GM19463 (cell line): Measurements from ENCODE around the gene ZBTB2.

Source experiments
- ATAC-seq: cut with Tn5 transposase; IDR thresholded peaks from one replicate; pipeline ENCODE4 v1.9.1; 2021; ENCODE audit warnings: mild to moderate bottlenecking, moderate library complexity; ENCODE audit not compliant: unreplicated experiment

Gene ZBTB2, protein sequence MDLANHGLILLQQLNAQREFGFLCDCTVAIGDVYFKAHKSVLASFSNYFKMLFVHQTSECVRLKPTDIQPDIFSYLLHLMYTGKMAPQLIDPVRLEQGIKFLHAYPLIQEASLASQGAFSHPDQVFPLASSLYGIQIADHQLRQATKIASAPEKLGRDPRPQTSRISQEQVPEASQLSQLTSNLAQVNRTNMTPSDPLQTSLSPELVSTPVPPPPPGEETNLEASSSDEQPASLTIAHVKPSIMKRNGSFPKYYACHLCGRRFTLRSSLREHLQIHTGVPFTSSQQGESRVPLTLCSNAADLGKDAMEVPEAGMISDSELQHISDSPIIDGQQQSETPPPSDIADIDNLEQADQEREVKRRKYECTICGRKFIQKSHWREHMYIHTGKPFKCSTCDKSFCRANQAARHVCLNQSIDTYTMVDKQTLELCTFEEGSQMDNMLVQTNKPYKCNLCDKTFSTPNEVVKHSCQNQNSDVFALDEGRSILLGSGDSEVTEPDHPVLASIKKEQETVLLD

DNA sequence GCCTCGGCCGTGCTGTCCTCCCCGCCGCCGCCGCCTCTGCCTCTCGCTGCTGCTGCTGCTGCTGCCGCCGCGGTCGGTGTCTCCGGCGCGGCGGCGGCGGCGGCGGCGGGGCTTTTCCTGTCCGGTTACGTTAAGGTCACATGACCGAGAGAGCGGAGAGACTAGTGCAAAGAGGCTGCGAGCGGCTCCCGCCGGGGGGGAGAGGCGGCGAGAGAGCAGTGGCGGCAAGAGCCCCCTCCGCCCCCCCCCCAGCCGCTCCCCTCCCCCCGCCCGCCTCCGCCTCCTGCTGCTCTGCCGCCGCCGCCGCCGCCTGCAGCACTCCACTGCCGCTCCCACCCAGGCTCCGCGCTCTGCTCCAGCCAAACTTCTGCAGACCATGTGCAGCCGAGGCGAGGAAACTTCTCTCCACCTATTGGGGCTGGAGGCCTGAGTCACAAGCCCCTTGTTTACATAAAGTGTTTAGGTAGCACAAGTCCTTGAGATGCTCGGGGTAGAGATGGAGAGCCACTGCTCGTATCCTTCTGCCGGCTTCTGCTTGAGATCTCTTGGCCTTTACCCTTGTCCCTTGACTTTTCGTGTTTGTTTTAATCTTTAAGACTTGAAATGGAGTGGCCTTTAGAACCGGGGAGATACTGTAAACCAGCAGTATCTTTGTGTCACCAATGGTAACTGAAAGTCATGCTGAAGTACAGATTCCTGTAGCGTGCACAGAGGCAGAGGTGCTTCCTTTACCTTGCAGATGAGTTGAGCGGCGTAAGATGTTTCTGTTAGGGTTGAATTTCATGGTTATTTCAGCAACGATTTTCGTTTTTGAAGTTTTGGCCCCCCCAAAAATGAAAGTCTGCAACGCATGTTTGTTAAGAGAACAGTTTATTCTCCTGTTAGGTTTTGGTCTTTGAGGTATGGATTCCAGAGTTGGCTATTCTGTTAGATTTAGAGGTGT, at the start of gene ZBTB2:
Gene ZBTB2, minus strand, starts transcription at position 89 of the 943 bp plus-strand sequence. CDS start 17,922 bp downstream, outside the sequence.
- ATAC-seq, result peak; percentile 8

DNA sequence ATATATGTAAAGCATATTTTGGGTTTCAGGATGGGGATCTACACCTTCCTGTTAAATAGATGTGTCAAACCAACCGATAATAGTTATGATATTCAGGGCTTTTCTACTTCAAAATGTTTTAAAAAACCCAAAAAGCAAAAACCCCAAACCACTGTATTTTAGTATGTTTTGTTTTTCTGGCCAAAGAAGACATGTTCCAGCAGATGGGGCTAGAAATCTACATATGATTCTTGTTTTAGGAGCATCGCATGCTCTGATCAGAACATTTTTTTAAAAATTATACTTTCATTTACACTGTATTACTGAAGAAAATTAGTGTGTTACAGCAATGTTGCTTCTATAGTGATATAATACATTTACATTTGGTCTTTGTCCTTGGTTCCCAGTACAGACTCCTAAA, 49.6 kb upstream of the ZBTB2 start:
- ATAC-seq, result peak; percentile 35

DNA sequence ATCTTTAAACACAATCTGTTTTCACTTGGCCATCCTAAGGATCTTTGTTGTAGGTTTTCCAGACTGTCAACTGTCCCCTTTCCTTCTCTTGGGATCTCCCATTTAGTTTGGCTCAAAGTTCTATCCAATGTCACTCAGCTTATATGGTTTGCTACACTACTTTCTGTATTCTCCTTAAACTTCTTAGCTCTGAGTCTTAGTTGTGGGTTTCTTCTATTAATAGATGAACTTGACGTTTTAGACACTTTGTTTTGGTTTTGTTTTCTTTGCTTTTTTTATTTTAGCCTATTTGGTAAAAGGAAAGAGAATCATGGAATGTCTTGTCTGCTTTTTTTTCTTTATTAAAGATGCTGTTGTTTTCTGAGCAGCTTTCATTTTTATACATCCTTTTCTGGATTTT, 49.1 kb upstream of the ZBTB2 start:
- ATAC-seq, result peak; percentile 52

DNA sequence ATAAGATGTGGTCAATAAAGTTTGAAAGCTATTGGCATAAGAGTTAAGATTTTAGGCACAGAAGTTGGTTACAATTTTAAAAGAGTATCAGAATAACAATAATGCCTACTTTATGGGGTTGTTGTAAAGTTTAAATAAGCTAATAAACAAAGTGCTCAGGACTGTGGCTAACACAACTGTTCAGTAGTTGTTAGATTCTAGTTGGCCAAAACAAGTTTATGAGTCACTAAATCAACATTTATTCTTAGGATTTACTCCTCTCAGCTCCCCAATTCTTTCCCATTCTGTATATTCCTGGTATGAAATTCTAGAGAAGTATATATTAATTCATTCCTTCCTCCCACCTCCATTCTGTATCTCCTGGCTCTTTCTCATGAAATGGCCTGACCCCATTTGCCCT, 46.0 kb upstream of the ZBTB2 start:
- no peak for ATAC-seq

DNA sequence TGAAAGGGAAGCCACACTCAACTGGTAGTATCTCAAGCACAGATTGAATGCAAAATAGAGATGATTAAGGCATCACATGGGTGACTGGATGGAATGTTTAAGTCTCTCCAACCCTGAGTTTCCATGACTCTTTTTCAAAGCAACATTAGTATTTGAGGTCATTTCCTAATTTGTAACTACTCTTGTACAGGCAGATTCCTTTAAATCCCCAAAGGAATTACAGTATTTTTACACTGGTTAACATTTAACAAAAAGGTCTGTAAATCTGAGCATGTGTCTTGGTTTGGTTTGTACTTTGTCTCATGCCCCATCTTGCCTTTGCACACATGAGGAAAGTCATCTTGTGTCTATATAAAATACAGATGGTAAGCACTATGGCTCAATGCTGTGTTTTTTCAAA, 45.4 kb upstream of the ZBTB2 start:
- ATAC-seq, result no peak

DNA sequence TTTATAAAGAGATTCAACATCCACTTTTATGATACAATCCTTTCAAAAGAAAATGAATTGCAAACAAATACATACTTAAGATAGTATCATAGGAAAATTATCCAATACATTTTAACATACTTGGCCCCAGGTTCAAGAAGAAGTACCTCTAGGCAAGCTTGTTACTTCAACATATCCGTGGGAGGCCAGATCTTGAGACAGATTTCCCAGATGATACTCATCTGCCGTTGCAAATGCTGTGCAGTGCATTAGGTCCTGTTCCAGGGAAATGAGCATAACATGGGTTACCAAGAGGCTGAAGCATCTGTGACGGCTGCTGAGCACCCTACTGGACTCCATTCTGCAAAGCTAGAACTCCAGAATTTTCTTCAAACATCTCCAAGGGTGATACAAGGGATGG, 44.9 kb upstream of the ZBTB2 start:
- ATAC-seq, result no peak

DNA sequence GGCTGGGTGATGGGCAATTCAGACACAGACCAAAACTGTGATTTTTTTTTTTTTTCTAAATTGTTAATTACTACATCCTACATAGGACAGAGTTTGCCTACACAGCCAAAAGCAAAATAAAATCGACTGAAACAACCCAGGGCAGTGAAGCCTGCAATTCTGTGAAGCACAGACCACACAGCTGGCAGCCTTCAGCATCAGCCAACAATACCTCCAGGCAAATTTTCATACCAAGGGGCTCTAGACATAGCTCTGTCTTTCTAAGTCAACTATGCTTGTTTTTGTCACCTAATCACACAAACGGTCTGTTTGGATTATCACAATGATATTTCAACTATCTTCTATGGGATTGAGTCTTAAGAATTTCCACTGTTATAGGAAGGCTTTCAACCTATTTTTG, 43.0 kb upstream of the ZBTB2 start:
- no peak for ATAC-seq

DNA sequence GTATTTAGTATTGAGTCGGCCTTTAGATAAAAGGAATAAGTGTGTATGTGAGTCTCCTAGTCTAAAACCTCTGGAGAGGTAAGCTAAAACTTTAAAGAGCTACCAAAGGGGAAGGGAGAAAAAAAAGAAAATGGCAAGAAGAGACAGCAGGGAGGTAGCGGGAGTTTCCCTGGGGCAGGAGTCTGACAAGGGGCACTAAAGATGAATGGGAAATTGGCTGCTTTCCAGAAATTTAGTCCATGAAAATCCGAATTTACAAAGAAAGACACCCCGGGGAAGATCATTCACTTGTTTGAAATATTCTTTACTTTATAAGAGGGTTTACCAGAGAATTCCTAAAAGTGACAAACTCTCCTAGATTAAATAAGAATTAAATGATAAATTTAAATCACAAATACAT, 41.3 kb upstream of the ZBTB2 start:
- no peak for ATAC-seq

DNA sequence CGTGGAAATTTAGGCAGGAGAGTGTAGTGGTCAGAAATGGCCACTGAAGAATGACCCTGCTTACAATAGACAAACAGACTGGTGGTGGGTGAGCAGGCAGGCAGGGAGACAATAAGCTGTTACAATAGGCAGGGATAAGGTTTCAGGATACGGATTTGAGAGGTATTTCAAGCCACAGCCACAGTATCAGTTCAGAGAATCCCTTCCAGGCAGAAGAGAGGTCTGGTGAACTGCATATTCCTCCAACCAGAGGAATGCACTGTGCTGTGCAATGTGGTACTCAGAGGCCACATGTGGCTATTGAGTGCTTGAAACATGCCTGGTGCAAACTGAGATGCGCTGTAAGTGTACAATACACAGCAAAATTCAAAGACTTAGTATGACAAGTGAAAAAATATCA, 40.0 kb upstream of the ZBTB2 start:
- ATAC-seq, result no peak

DNA sequence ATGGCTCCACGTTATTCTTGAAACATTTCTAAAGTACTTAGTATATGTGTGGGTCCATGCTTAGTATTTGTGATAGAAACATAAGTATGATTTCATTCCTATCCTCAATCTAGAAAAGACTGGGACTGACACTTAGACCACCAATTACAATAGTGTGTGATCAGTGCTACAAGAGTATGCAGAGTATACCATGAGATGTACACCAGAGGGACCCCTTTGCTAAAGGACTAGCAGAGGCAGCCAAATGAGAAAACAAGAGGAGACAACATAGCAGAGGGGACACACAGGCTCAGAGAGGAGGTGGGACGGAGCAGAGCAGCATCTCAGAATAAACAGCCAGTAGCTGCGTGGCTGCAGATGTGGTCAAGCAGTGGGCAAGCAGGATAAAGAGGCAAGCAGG, 39.5 kb upstream of the ZBTB2 start:
- no peak for ATAC-seq

DNA sequence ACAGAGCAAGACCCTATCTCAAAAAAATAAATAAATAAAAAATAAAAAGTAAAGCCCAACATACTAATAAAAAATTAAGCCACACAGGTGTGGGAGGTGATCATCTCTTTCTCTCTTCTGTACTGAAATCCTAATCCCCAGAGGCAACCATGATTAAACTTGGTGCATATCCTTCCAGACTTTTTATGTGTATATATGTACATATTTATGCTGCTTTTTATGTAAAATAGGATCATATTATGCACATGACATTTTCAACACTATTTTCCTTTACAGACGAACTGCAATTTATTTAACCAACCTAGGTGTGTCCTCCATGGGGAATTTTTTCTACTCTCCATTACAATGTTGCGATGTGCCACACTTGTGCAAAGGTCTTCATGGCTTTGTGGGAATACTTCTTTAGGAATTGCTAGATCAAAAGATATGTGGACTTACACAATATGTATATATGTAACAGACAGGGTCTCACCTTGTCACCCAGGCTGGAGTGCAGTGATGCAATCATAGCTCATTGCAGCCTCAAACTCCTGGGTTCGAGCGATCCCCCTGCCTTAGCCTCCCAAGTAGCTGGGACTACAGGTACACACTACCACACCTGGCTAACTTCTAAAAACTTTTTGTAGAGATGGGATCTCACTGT, 36.9 kb upstream of the ZBTB2 start:
- no peak for ATAC-seq

DNA sequence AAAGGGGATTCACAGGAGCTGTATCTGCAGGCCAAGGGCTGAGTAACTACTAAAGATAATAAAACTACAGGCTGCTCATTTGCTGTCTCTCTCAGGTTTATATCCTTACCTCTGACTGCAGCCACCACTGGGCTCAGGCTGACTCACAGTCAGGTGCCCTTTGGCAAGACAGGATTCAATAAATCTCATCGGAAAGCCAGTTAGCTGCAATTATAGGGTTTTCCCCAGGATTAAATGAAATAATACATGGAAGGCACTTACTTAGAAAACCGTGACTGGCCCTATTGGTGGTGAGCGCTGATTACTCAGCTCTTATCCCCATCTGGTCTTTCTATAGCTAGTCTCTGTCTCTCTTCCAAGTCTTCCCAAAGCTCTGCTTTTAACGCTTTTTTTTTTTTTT, 34.2 kb upstream of the ZBTB2 start:
- ATAC-seq, result no peak

DNA sequence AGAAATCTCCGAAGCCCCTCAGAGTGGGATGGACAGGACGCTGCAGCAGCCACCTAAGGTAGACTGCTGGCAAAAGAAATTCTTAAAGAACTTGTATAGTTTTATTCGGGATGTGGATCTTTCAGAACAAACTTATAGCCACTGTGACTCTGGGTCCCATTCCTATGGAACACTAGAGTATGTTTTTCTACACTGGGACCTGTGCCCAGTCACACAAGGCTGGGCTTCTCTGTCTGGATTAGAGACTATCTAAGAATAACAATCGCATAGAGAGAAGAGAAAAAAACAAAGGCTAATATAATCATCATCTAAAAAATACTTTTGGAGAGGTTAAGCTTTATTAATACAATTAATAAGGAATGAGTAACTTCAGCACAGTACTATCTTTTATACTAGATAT, 31.6 kb upstream of the ZBTB2 start:
- ATAC-seq, result no peak

DNA sequence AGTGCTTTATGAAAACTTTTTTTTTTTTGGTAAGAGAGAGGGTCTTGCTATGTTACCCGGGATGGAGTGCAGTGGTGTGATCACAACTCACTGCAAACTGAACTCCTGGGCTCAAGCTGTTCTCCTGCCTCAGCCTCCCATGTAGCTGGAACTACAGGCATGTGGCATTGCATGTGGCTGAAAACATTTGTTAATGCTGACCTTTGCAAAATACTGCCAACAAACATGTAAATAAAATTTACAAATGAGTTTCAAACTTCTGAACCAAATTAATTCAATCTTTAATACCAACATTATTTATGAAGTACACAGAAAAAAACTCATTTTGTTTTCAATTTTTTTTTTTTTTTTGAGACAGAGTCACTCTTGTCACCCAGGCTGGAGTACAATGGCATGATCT, 26.1 kb upstream of the ZBTB2 start:
- ATAC-seq, result no peak

DNA sequence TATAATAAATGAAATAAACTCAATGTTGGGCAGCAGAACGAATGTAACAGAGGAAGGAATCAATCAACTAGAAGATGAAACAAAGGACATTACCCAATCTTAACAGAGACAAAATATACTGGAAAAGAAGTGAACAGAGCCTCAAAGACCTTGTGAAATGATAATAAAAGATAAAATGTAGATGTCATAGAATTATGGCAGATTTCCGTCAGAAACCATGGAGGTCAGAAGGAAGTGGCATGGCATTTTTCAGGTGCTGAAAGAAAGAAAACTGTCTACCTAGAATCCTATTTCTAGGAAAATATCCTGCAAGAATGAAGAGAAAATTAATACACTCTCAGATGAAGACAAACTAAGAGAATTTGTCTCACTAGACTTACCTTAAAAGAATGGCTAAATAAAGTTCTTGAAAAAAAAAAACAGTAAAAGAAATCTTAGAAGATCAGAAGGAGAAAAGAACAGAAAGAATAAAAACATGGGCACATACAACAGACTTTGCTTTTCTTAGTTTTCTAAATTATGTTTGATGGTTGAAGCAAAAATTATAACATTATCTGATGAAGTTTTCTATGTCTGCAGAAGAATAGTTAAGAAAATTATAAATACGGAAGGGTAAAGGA, 23.4 kb upstream of the ZBTB2 start:
- no peak for ATAC-seq

DNA sequence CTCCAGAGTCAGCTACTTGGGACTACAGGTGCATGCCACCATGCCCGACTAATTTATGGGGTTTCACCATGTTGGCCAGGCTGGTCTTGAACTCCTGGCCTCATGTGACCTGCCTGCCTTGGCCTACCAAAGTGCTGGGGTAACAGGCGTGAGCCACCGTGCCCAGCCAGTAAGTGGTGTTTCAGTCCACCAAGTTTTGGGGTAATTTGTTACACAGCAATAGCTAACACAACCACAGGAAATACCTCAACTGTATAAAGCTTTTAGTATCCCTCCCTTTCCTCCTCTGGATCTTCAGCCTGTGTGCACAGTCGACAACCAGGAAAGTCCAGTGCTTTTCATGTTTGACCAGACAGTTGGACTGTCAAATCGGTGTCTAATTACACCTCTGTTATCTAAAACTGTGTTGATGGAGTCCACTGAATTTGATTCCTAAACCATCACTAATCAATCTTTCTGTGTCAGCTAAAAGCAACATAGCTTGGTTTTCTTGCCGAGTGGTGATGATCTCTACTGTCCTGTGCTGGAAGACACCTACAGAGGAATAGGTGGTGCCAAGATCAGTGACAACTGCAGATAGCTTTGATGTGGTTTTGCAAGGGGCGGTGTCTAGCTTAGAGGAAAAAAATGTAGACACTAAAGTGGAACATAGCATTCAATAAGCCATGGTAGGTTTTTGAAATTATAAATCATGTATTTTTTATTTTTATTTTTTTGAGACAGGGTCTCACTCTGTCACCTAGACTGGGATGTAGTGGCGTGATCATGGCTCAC, 22.2 kb upstream of the ZBTB2 start:
- ATAC-seq, result no peak

DNA sequence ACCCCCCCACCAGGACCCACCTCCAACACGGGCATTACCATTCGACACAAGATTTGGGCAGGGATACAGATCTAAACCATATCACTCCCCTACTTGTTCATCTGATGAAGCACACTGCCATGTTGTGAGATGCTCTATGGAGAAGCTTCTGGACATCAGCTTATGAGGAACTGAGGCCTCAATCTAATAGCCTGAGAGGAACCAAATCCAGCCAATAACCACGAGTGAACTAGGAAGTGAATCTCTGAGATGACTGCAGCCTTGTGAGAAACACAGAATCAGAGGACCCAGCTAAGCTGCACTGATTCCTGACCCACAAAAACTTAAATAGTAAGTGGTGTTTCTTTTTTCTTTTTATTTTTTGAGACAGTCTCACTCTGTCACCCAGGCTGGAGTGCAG, 21.6 kb upstream of the ZBTB2 start:
- no peak for ATAC-seq

DNA sequence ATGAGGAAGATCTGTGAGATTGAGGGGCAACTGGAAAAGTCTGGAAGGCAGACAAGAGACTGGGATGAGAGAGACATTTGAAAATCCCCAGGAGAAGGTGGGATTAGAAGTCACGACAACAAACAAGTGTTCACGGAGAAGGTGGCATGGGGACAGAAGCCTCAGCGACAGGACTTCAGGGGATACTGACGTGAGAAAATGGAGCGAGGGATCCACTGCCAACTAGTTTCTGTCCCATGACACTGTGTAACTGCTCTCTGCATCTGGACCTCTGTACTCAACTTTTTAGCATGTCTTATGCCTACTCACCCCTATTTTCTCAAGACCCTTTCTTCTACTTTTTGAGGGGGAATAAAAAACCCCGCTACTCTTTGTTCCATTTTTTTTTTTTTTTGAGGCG, 18.3 kb upstream of the ZBTB2 start:
- no peak for ATAC-seq

DNA sequence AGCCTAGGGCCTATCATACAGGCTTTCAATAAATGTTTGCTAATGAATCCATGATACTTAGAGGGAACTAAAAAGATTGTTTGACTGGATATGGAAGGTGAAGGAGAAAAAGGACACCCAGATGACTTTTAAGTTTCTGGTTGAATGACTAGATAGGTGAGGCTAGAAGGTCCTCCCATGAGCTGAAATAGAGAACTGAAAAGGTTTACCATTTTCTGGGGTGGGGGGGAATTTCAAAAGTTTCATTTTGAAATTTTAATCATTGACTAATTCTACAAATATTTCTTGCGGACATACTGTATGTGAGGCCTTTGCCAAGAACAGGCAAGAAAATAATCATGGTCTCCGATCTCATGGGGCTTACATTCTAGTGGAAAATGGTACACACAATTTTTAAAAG, 17.9 kb upstream of the ZBTB2 start:
- peak; percentile 82 for ATAC-seq

DNA sequence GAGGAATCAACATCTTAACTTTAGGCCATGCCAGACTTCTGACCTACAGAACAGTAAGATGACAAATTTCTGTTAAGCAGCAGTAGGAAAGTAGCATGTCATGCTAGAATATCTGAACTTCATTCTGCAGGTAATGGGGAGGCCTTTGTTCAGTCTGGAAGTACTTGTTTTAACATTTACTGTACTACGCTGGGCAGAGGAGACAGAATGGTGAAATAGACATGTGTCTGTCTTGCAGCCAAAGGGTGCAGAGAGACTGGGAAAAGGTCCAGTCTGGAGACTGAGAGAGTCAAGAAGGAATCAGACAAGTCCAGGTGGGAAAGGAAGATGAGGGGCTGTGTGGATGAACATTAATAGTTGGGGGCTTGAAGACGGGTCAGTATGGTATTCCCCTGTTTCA, 17.5 kb upstream of the ZBTB2 start:
- ATAC-seq, result peak; percentile 2
